ENCODE results near the gene TLE4. TPM values are rescaled to one million over a fixed set of nuclear protein-coding genes. Genes with fewer than 3 reads are reported as not detected.

The TLE4 gene
- total RNA-seq, 1 experiment from 2014 or later, result 17.9 TPM

- no peak overlapping the region for H3K4me2 ChIP-seq (ENCODE audit: low read length)
- H3K4me3 ChIP-seq (ENCODE audit: low read length), result no peak overlapping the region
- no peaks in the 10 kb centered on the region for H3K9me2 ChIP-seq (replicated peaks; ENCODE audit: low read length)
- H4K20me1 ChIP-seq (ENCODE audit: low read length), result no peaks in the 10 kb centered on the region
- H3K36me3 ChIP-seq (ENCODE audit: low read depth, low read length), result no peaks in the 10 kb centered on the region
- no peaks in the 10 kb centered on the region for H3F3A ChIP-seq (ENCODE audit: low read length, unreplicated experiment)
- H3K27me3 ChIP-seq (ENCODE audit: low read length), result no peaks in the 10 kb centered on the region
- no peak overlapping the region for H3K9ac ChIP-seq (ENCODE audit: low read length)
- CTCF ChIA-PET, result no interaction called here
- no peaks in the 10 kb centered on the region for H3K4me1 ChIP-seq (ENCODE audit: insufficient read depth, low read length)
- no peaks in the 10 kb centered on the region for H3K79me2 ChIP-seq (ENCODE audit: low read length)
- no peak overlapping the region for H3K27ac ChIP-seq (ENCODE audit: low read length)
- POLR2A ChIA-PET (ENCODE audit: unreplicated experiment), result no interaction called here
- DNase-seq, result no peak
- intact Hi-C loops (cut with micrococcal nuclease), result no loop called here
- no peaks in the 10 kb centered on the region for H3K9me3 ChIP-seq (ENCODE audit: low read length)
- no peak for ATAC-seq
- TF ChIP-seq CTCF (conservative IDR thresholded peaks at IDR 0.05; ENCODE audit: low read depth, low read length), result no peak
- no peak for TF ChIP-seq EZH2 (IDR thresholded peaks at IDR 0.05; ENCODE audit: low read length, unreplicated experiment)
- TF ChIP-seq EZH2phosphoT487 (IDR thresholded peaks at IDR 0.05; ENCODE audit: borderline replicate concordance, low read length), result no peak
- no TSS peak for BruUV-seq (replicated peaks)
- H2AFZ ChIP-seq (ENCODE audit: low read length), result no peak overlapping the region
Observed at GRCh38 chr9:79719989-79720388, 148.2 kb downstream of the TLE4 start.

- ChIA-PET POLR2A (ENCODE audit: unreplicated experiment) (no interaction called here), CTCF (interaction anchor here (0.6 kb wide), 1 partner anchor 356 kb away, joined by 3 read pairs; no protein-coding TSS in a partner anchor)
- BruUV-seq (replicated peaks), result no TSS peak
- Histone ChIP-seq H3K4me3 (ENCODE audit: low read length) (no peak overlapping the region), H3K4me2 (ENCODE audit: low read length) (0 out of 2 replicates have a peak overlapping the region, but pooled peaks have one; percentile 7), H3K27ac (ENCODE audit: low read length) (no peak overlapping the region), H3K79me2 (ENCODE audit: low read length) (no peaks in the 10 kb centered on the region), H3F3A (ENCODE audit: low read length, unreplicated experiment) (no peaks in the 10 kb centered on the region), H3K36me3 (ENCODE audit: low read depth, low read length) (no peaks in the 10 kb centered on the region), H3K27me3 (ENCODE audit: low read length) (no peaks in the 10 kb centered on the region), H3K9me3 (ENCODE audit: low read length) (no peaks in the 10 kb centered on the region), H3K9me2 (replicated peaks; ENCODE audit: low read length) (no peaks in the 10 kb centered on the region), H2AFZ (ENCODE audit: low read length) (no peak overlapping the region), H3K9ac (ENCODE audit: low read length) (no peak overlapping the region), H4K20me1 (ENCODE audit: low read length) (no peaks in the 10 kb centered on the region), H3K4me1 (ENCODE audit: insufficient read depth, low read length) (peaks cover 4% of the 10 kb centered on the region; the same call in 1 of the 2 replicates)
- peak; percentile 74 for ATAC-seq
- peak; percentile 65 for DNase-seq
- intact Hi-C loops (cut with micrococcal nuclease), result no loop called here
- TF ChIP-seq EZH2 (IDR thresholded peaks at IDR 0.05; ENCODE audit: low read length, unreplicated experiment) (no peak), EZH2phosphoT487 (IDR thresholded peaks at IDR 0.05; ENCODE audit: borderline replicate concordance, low read length) (no peak), CTCF (conservative IDR thresholded peaks at IDR 0.05; ENCODE audit: low read depth, low read length) (no peak)
Observed at GRCh38 chr9:79731171-79731890, 159.6 kb downstream of the TLE4 start.

All from PC-3 (cell line).